ENCODE measurements around the gene ZNF280C.
A peak's percentile ranks its signal among the peaks of the same experiment; 100 is the strongest.
"Not testable (repeated sequence)": the region's sequence is repeated elsewhere in the genome, so short reads cannot be mapped to it uniquely, and the experiment has no call there.

Gene ZNF280C

GRCh38 chrX:130268449-130269170, at the start of gene ZNF280C:
ZNF280C (minus strand) TSS chrX:130268899; CDS start chrX:130260449, 8,450 bp downstream.
- peak; percentile 91 to 92 for DNase-seq

GRCh38 chrX:130304587-130305368, 36.1 kb upstream of the ZNF280C start:
- no peak for DNase-seq

GRCh38 chrX:130301977-130302376, 33.3 kb upstream of the ZNF280C start:
- no peak for DNase-seq

- DNase-seq: no peak
These were observed 32.7 kb upstream of the ZNF280C start for GRCh38 chrX:130301405-130301804.

- DNase-seq: no peak
These were observed 31.2 kb upstream of the ZNF280C start for GRCh38 chrX:130300010-130300282.

GRCh38 chrX:130299279-130300009, 30.7 kb upstream of the ZNF280C start:
- DNase-seq: no peak

GRCh38 chrX:130296743-130297142, 28.0 kb upstream of the ZNF280C start:
- DNase-seq: no peak

- DNase-seq: no peak
These were observed 27.6 kb upstream of the ZNF280C start for GRCh38 chrX:130296297-130296678.

GRCh38 chrX:130295519-130296296, 27.0 kb upstream of the ZNF280C start:
- DNase-seq: no peak

- DNase-seq: no peak
These were observed 18.5 kb upstream of the ZNF280C start for GRCh38 chrX:130287071-130287770.

- DNase-seq: no peak
These were observed 17.0 kb upstream of the ZNF280C start for GRCh38 chrX:130285710-130286109.

- no peak for DNase-seq
These were observed 16.4 kb upstream of the ZNF280C start for GRCh38 chrX:130285069-130285620.

- no peak for DNase-seq
These were observed 13.5 kb upstream of the ZNF280C start for GRCh38 chrX:130282151-130282550.

- DNase-seq: no peak
These were observed 12.2 kb upstream of the ZNF280C start for GRCh38 chrX:130280901-130281300.

- not testable (repeated sequence) for DNase-seq
These were observed 3.6 kb upstream of the ZNF280C start for GRCh38 chrX:130272253-130272652.

- not testable (repeated sequence) for DNase-seq
These were observed 692 bp upstream of the ZNF280C start for GRCh38 chrX:130269391-130269790.

- DNase-seq: no peak
These were observed 697 bp downstream of the ZNF280C start for GRCh38 chrX:130267956-130268448.

- no peak for DNase-seq
These were observed 4.1 kb downstream of the ZNF280C start for GRCh38 chrX:130264573-130264972.

GRCh38 chrX:130263016-130263415, 5.7 kb downstream of the ZNF280C start:
- no peak for DNase-seq

GRCh38 chrX:130262231-130262630, 6.5 kb downstream of the ZNF280C start:
- no peak for DNase-seq

GRCh38 chrX:130261296-130261893, 7.3 kb downstream of the ZNF280C start:
- DNase-seq: no peak

All from activated T-cell treated with anti-CD3 and anti-CD28 coated beads, Interleukin-2, amount 50 U/mL, for 48 hours (primary cell).